H9 (cell line): ENCODE results near the gene MROH8. TPM values are rescaled to one million over a fixed set of nuclear protein-coding genes. Genes with fewer than 3 reads are reported as not detected.

ENCODE experiments used
- DNase-seq: peaks from one replicate; pipeline ENCODE4 v3.0.0-alpha.2; 2017
- H2AFZ ChIP-seq: one replicate; pipeline ENCODE4 v1.6.1; 2013; ENCODE audit warnings: mild to moderate bottlenecking, low read length, control low read depth, moderate library complexity
- H2AK5ac ChIP-seq: 2 replicates; pipeline ENCODE4 v1.6.1; 2013; ENCODE audit warnings: low read length, control low read depth, mixed read lengths; ENCODE audit not compliant: insufficient read length
- H2BK120ac ChIP-seq: one replicate; pipeline ENCODE4 v1.6.1; 2013; ENCODE audit warnings: low read depth, mild to moderate bottlenecking, low read length, control low read depth, inconsistent platforms; ENCODE audit not compliant: poor library complexity, severe bottlenecking
- H2BK12ac ChIP-seq: 2 replicates; pipeline ENCODE4 v1.6.1; 2013; ENCODE audit warnings: low read length, control low read depth, mixed read lengths, low read depth; ENCODE audit not compliant: insufficient read length
- H2BK15ac ChIP-seq: 2 replicates; pipeline ENCODE4 v1.6.1; 2013; ENCODE audit warnings: low read depth, low read length, control low read depth
- H2BK20ac ChIP-seq: one replicate; pipeline ENCODE4 v1.6.1; 2013; ENCODE audit warnings: low read depth, mild to moderate bottlenecking, low read length, control low read depth, inconsistent platforms; ENCODE audit not compliant: poor library complexity, severe bottlenecking
- H2BK5ac ChIP-seq: 2 replicates; pipeline ENCODE4 v1.6.1; 2013; ENCODE audit warnings: low read length, control low read depth, mixed read lengths; ENCODE audit not compliant: insufficient read length
- H3K14ac ChIP-seq: 2 replicates; pipeline ENCODE4 v1.6.1; 2013; ENCODE audit warnings: low read length, control low read depth; ENCODE audit not compliant: insufficient read depth
- H3K18ac ChIP-seq: 2 replicates; pipeline ENCODE4 v1.6.1; 2013; ENCODE audit warnings: low read depth, mild to moderate bottlenecking, mixed read lengths, low read length, control low read depth; ENCODE audit not compliant: insufficient read length
- H3K23ac ChIP-seq: 2 replicates; pipeline ENCODE4 v1.6.1; 2013; ENCODE audit warnings: low read length, control low read depth, mixed read lengths, low read depth; ENCODE audit not compliant: insufficient read length
- H3K23me2 ChIP-seq: 2 replicates; pipeline ENCODE4 v1.6.1; 2013; ENCODE audit warnings: low read depth, mild to moderate bottlenecking, mixed read lengths, low read length, control low read depth; ENCODE audit not compliant: insufficient read length, poor library complexity, severe bottlenecking
- H3K27ac ChIP-seq: 2 replicates; pipeline ENCODE4 v1.5.1; 2013; ENCODE audit warnings: low read length, control low read depth, mixed read lengths, low read depth; ENCODE audit not compliant: insufficient read length
- H3K27me3 ChIP-seq: 2 replicates; pipeline ENCODE4 v1.6.1; 2013; ENCODE audit warnings: low read length, control low read depth, inconsistent platforms; ENCODE audit not compliant: insufficient read depth
- H3K4ac ChIP-seq: 2 replicates; pipeline ENCODE4 v1.6.1; 2013; ENCODE audit warnings: low read depth, mild to moderate bottlenecking, control low read depth, inconsistent platforms, low read length, moderate library complexity
- H3K4me1 ChIP-seq: 2 replicates; pipeline ENCODE4 v1.6.1; 2013; ENCODE audit warnings: low read length, control low read depth, inconsistent platforms; ENCODE audit not compliant: insufficient read depth
- H3K4me2 ChIP-seq: 2 replicates; pipeline ENCODE4 v1.6.1; 2013; ENCODE audit warnings: low read length, control low read depth, mixed read lengths; ENCODE audit not compliant: insufficient read length, insufficient read depth
- H3K56ac ChIP-seq: 2 replicates; pipeline ENCODE4 v1.6.1; 2013; ENCODE audit warnings: low read depth, mild to moderate bottlenecking, mixed read lengths, low read length, control low read depth; ENCODE audit not compliant: insufficient read length
- H3K79me1 ChIP-seq: 2 replicates; pipeline ENCODE4 v1.6.1; 2013; ENCODE audit warnings: low read depth, mild to moderate bottlenecking, moderate library complexity, low read length, control low read depth, inconsistent platforms; ENCODE audit not compliant: insufficient read depth, poor library complexity, severe bottlenecking
- H3K79me2 ChIP-seq: 2 replicates; pipeline ENCODE4 v1.6.1; 2013; ENCODE audit warnings: low read length, control low read depth, inconsistent platforms; ENCODE audit not compliant: insufficient read depth
- H3K9ac ChIP-seq: 2 replicates; pipeline ENCODE4 v1.6.1; 2013; ENCODE audit warnings: low read length, control low read depth, mixed read lengths; ENCODE audit not compliant: insufficient read length; ENCODE audit errors: extremely low read depth
- H3K9me3 ChIP-seq: one replicate; pipeline ENCODE4 v1.6.1; 2013; ENCODE audit warnings: low read depth, low read length, inconsistent platforms; ENCODE audit not compliant: control insufficient read depth
- H3T11ph ChIP-seq: one replicate; pipeline ENCODE4 v1.6.1; 2013; ENCODE audit warnings: mild to moderate bottlenecking, low read length, control low read depth, inconsistent platforms
- H4K20me1 ChIP-seq: one replicate; pipeline ENCODE4 v1.6.1; 2013; ENCODE audit not compliant: control insufficient read depth, insufficient read length, insufficient read depth
- H4K5ac ChIP-seq: 2 replicates; pipeline ENCODE4 v1.6.1; 2013; ENCODE audit warnings: low read depth, mild to moderate bottlenecking, mixed read lengths, low read length, control low read depth; ENCODE audit not compliant: insufficient read length
- H4K8ac ChIP-seq: replicated peaks from 2 replicates; pipeline ENCODE4 v1.6.1; 2013; ENCODE audit warnings: low read length, control low read depth, mixed read lengths, low read depth; ENCODE audit not compliant: insufficient read length
- H4K91ac ChIP-seq: 2 replicates; pipeline ENCODE4 v1.6.1; 2013; ENCODE audit warnings: low read depth, mild to moderate bottlenecking, moderate library complexity, mixed read lengths, low read length, control low read depth; ENCODE audit not compliant: insufficient read length
- H3K27ac Mint-ChIP-seq, 3 experiments: 2 replicates in 2 of 3; 3 replicates in 1 of 3; pipeline ENCODE4 v1.8.0; 2020 to 2021; ENCODE audit warnings: mixed read lengths in 3 of 3, mild to moderate bottlenecking in 1 of 3, moderate library complexity in 1 of 3
- H3K27me3 Mint-ChIP-seq: 2 replicates; pipeline ENCODE4 v1.8.0; 2021; ENCODE audit warnings: low read depth, mild to moderate bottlenecking, moderate library complexity, mixed read lengths
- H3K36me3 Mint-ChIP-seq, 3 experiments: 2 replicates in 2 of 3; 3 replicates in 1 of 3; pipeline ENCODE4 v1.8.0; 2020 to 2021; ENCODE audit warnings: low read depth in 3 of 3, mixed read lengths in 3 of 3; ENCODE audit not compliant: insufficient read depth in 1 of 3
- H3K4me1 Mint-ChIP-seq, 2 experiments: 2 replicates each; pipeline ENCODE4 v1.8.0; 2020; ENCODE audit warnings: mixed read lengths in 2 of 2
- H3K4me3 Mint-ChIP-seq, 2 experiments: 2 replicates in 1 of 2; 3 replicates in 1 of 2; pipeline ENCODE4 v1.8.0; 2020 to 2021; ENCODE audit warnings: mild to moderate bottlenecking in 2 of 2, mixed read lengths in 2 of 2, moderate library complexity in 1 of 2
- H3K9me3 Mint-ChIP-seq, 2 experiments: 2 replicates in 1 of 2; 3 replicates in 1 of 2; pipeline ENCODE4 v1.8.0; 2020; ENCODE audit warnings: mild to moderate bottlenecking in 2 of 2, mixed read lengths in 2 of 2, moderate library complexity in 1 of 2
- WGBS: extraction: QIAGEN DNeasy Blood & Tissue Kit; methylation state at CpG from one replicate; pipeline ENCODE4 v1.1.7; 2013; ENCODE audit warnings: missing lambda C conversion rate, low lambda C conversion rate, mixed read lengths; ENCODE audit not compliant: insufficient read length; ENCODE audit errors: extremely low coverage; 5-methylcytosine and 5-hydroxymethylcytosine counted together
- total RNA-seq: library from RNA; stranded (reverse); gene quantifications from 2 replicates; pipeline ENCODE4 v1.2.1, GENCODE V29; 2021
- TF ChIP-seq, protein P1 (sequence below): fragments of 200-600 bp; sonication (generic); conservative IDR thresholded peaks from 3 replicates; pipeline ENCODE4 v1.8.0; 2021; ENCODE audit warnings: antibody characterized with exemption, mild to moderate bottlenecking

MROH8 gene
- total RNA-seq, 1 experiment from 2014 or later, result 0.90 TPM

DNA sequence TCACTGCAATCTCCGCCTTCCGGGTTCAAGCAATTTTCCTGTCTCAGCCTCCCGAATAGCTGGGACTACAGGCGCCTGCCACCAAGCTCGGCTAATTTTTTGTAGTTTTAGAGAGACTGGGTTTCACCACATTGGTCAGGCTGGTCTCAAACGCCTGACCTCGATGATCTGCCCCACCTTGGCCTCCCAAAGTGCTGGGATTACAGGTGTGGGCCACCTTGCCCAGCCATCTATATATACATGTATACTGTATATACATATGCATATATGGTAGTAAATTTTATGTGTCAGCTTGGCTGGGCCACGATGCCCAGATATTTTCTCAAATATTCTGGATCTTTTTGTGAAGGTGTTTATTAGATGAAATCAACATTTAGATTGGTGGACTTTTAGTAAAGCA, 102.3 kb downstream of the MROH8 start:
- no peak for DNase-seq
- H3K79me1 ChIP-seq, result no peaks in the 10 kb centered on the region
- no peak overlapping the region for H3K18ac ChIP-seq
- H2BK120ac ChIP-seq, result no peak overlapping the region
- no peaks in the 10 kb centered on the region for H3K4me1 ChIP-seq
- H2BK5ac ChIP-seq, result no peak overlapping the region
- no peaks in the 10 kb centered on the region for H4K20me1 ChIP-seq
- no peak overlapping the region for H3K4me2 ChIP-seq
- Mint-ChIP-seq H3K9me3 (peaks cover 8 to 10% of the 10 kb centered on the region in 2 experiments), H3K27me3 (no peaks in the 10 kb centered on the region; the same call in 1 of the 2 replicates), H3K36me3 (peaks cover 14 to 59% (median 39%) of the 10 kb centered on the region in 3 experiments), H3K4me1 (peaks cover 0 to 5% of the 10 kb centered on the region in 2 experiments; a peak in 3 of 4 replicates), H3K4me3 (no peak overlapping the region), H3K27ac (no peak overlapping the region)
- H3K27me3 ChIP-seq, result no peaks in the 10 kb centered on the region
- no peak overlapping the region for H3K9ac ChIP-seq
- no peak overlapping the region for H4K8ac ChIP-seq
- no peak overlapping the region for H4K91ac ChIP-seq
- TF ChIP-seq, protein P1, sequence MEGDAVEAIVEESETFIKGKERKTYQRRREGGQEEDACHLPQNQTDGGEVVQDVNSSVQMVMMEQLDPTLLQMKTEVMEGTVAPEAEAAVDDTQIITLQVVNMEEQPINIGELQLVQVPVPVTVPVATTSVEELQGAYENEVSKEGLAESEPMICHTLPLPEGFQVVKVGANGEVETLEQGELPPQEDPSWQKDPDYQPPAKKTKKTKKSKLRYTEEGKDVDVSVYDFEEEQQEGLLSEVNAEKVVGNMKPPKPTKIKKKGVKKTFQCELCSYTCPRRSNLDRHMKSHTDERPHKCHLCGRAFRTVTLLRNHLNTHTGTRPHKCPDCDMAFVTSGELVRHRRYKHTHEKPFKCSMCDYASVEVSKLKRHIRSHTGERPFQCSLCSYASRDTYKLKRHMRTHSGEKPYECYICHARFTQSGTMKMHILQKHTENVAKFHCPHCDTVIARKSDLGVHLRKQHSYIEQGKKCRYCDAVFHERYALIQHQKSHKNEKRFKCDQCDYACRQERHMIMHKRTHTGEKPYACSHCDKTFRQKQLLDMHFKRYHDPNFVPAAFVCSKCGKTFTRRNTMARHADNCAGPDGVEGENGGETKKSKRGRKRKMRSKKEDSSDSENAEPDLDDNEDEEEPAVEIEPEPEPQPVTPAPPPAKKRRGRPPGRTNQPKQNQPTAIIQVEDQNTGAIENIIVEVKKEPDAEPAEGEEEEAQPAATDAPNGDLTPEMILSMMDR, result no peak
- H2AFZ ChIP-seq, result no peak overlapping the region
- H3K27ac ChIP-seq, result no peak overlapping the region
- H2AK5ac ChIP-seq, result no peak overlapping the region
- no peaks in the 10 kb centered on the region for H3K9me3 ChIP-seq
- H2BK12ac ChIP-seq, result no peak overlapping the region
- no CpG with 5 or more reads among the region's 8 CpGs for WGBS
- H2BK15ac ChIP-seq, result no peak overlapping the region
- H3K23ac ChIP-seq, result no peak overlapping the region
- H3K4ac ChIP-seq, result no peak overlapping the region
- no peaks in the 10 kb centered on the region for H3K79me2 ChIP-seq
- no peak overlapping the region for H3T11ph ChIP-seq
- no peak overlapping the region for H2BK20ac ChIP-seq
- H3K23me2 ChIP-seq, result no peaks in the 10 kb centered on the region
- no peak overlapping the region for H3K56ac ChIP-seq
- no peak overlapping the region for H4K5ac ChIP-seq
- no peak overlapping the region for H3K14ac ChIP-seq
